HCEC 1CT (cell line): Measurements from ENCODE around the gene DBX1.
A peak's percentile ranks its signal among the peaks of the same experiment; 100 is the strongest.
"Not testable (repeated sequence)": the region's sequence is repeated elsewhere in the genome, so short reads cannot be mapped to it uniquely, and the experiment has no call there.

Experiments
- DNase-seq: peaks from one replicate; pipeline ENCODE4 v3.0.0-alpha.2; 2017

Gene DBX1

GRCh38 chr11:20160425-20161229 lies at the start of gene DBX1:
Gene DBX1, minus strand, starts transcription at chr11:20160475. Its CDS starts 151 bp downstream, at chr11:20160324.
- DNase-seq: no peak

- no peak for DNase-seq
These were observed 48.4 kb upstream of the DBX1 start for GRCh38 chr11:20208622-20209111.

- DNase-seq: no peak
These were observed 47.7 kb upstream of the DBX1 start for GRCh38 chr11:20207781-20208621.

GRCh38 chr11:20205807-20206206 lies 45.5 kb upstream of the DBX1 start:
- DNase-seq: no peak

- DNase-seq: no peak
These were observed 44.4 kb upstream of the DBX1 start for GRCh38 chr11:20204681-20205080.

- DNase-seq: no peak
These were observed 43.6 kb upstream of the DBX1 start for GRCh38 chr11:20203831-20204230.

- DNase-seq: no peak
These were observed 41.0 kb upstream of the DBX1 start for GRCh38 chr11:20201231-20201630.

- not testable (repeated sequence) for DNase-seq
These were observed 40.2 kb upstream of the DBX1 start for GRCh38 chr11:20200331-20200955.

- no peak for DNase-seq
These were observed 37.6 kb upstream of the DBX1 start for GRCh38 chr11:20197881-20198280.

GRCh38 chr11:20194470-20194869 lies 34.2 kb upstream of the DBX1 start:
- no peak for DNase-seq

GRCh38 chr11:20193307-20193706 lies 33.0 kb upstream of the DBX1 start:
- DNase-seq: no peak

- DNase-seq: no peak
These were observed 32.4 kb upstream of the DBX1 start for GRCh38 chr11:20192641-20193040.

GRCh38 chr11:20192151-20192550 lies 31.9 kb upstream of the DBX1 start:
- DNase-seq: no peak

GRCh38 chr11:20178976-20179375 lies 18.7 kb upstream of the DBX1 start:
- DNase-seq: no peak

- no peak for DNase-seq
These were observed 16.9 kb upstream of the DBX1 start for GRCh38 chr11:20177136-20177535.

- no peak for DNase-seq
These were observed 12.6 kb upstream of the DBX1 start for GRCh38 chr11:20172721-20173447.

- DNase-seq: no peak
These were observed 3.7 kb upstream of the DBX1 start for GRCh38 chr11:20163783-20164481.

- DNase-seq: peak; percentile 13
These were observed 2.8 kb upstream of the DBX1 start for GRCh38 chr11:20162824-20163782.

- no peak for DNase-seq
These were observed 1.9 kb upstream of the DBX1 start for GRCh38 chr11:20161923-20162744.
